HAP-1 (cell line): ENCODE data around the gene ZSCAN5A.
A peak's percentile ranks its signal among the peaks of the same experiment; 100 is the strongest.
"Not testable (repeated sequence)": the region's sequence is repeated elsewhere in the genome, so short reads cannot be mapped to it uniquely, and the experiment has no call there.

ENCODE experiments used
- DNase-seq, 2 experiments: peaks; one replicate each; pipeline ENCODE4 v3.0.0-alpha.2; 2016 to 2020; ENCODE audit warnings: low spot score in 2 of 2
- H3K27me3 ChIP-seq: fragments of 250-450 bp; sonication (Bioruptor Pico); 2 replicates; pipeline ENCODE4 v1.5.1; 2020; ENCODE audit warnings: low read depth, mild to moderate bottlenecking, moderate library complexity
- H3K36me3 ChIP-seq: fragments of 250-450 bp; sonication (Bioruptor Pico); replicated peaks from 2 replicates; pipeline ENCODE4 v1.5.1; 2020; ENCODE audit warnings: mild to moderate bottlenecking
- H3K4me1 ChIP-seq: fragments of 250-450 bp; sonication (Bioruptor Pico); 2 replicates; pipeline ENCODE4 v1.5.1; 2020; ENCODE audit warnings: mild to moderate bottlenecking
- H3K4me3 ChIP-seq: fragments of 250-450 bp; sonication (Bioruptor Pico); 2 replicates; pipeline ENCODE4 v1.5.1; 2020; ENCODE audit warnings: mild to moderate bottlenecking, moderate library complexity
- H3K9me3 ChIP-seq: fragments of 250-450 bp; sonication (Bioruptor Pico); 2 replicates; pipeline ENCODE4 v1.5.1; 2020; ENCODE audit warnings: mild to moderate bottlenecking, moderate library complexity
- in situ Hi-C: fragments of 300-500 bp; cut with MboI; formaldehyde crosslinking; loops from 3 replicates; pipeline ENCODE4 v1.14.3; 2020; ENCODE audit warnings: low sequenced_read_pairs, inconsistent platforms, mixed read lengths

ZSCAN5A gene

DNA sequence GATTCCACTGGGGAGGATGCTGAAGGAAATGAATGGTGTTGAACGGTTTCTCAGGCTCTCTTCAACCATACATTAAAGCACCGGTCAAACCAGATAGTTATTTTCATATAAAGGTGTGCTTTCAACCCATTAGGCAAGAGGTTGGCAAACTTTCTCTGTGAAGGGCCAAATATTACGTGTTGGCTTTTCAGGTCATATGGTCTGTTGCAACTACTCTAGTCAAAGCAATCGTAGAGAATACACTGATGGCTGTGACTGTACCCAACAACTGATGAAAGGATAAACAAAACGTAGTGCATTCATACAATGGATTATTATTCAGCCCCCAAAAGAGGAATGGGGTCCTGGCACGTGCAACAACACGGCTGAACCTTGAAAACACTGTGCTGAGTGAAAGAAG is 5.8 kb downstream of the ZSCAN5A start:
- DNase-seq, result no peak
- Histone ChIP-seq H3K9me3 (no peaks in the 10 kb centered on the region), H3K27me3 (no peaks in the 10 kb centered on the region), H3K4me3 (no peak overlapping the region), H3K36me3 (peaks cover 13% of the 10 kb centered on the region), H3K4me1 (peaks cover 5% of the 10 kb centered on the region)
- in situ Hi-C loops, result no loop called here

DNA sequence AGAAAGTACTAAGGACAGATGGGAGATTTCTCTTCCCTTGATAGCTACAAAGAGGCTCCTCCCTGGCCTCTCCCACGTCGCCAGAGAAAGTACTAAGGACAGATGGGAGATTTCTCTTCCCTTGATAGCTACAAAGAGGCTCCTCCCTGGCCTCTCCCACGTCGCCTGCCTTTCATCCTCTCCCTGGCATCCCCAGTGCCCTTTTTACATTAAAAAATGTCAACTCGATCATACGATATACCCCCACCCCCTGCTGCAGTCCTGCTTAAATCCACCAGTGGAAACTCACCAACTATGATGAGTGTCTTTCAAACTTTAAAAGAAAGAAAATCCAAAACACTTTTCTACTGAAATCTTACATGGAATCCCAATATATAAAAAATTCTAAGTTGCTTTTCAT is 7.6 kb downstream of the ZSCAN5A start:
- in situ Hi-C loops, H3K9me3 ChIP-seq, H3K27me3 ChIP-seq, H3K36me3 ChIP-seq, H3K4me1 ChIP-seq, DNase-seq, H3K4me3 ChIP-seq: not testable (repeated sequence)

DNA sequence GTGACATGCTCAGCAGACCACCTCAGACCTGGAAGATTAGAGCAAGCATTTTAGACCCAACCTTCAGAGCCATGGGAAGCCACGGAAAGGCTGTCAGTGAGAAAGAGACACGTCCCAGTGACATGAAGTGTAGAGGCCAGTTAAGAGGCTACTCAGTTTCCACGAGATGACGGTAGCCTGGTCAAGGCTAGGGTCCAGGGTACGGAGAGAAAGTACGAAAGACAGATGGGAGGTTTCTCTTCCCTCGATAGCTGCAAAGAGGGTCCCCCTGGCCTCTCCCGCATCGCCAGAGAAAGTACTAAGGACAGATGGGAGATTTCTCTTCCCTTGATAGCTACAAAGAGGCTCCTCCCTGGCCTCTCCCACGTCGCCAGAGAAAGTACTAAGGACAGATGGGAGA is 8.6 kb downstream of the ZSCAN5A start:
- no peak for DNase-seq
- Histone ChIP-seq H3K9me3 (no peaks in the 10 kb centered on the region), H3K4me1 (no peaks in the 10 kb centered on the region), H3K4me3 (no peak overlapping the region), H3K27me3 (no peaks in the 10 kb centered on the region), H3K36me3 (0 out of 2 replicates have a peak, but pooled peaks cover 2% of the 10 kb centered on the region)
- in situ Hi-C loops, result no loop called here

DNA sequence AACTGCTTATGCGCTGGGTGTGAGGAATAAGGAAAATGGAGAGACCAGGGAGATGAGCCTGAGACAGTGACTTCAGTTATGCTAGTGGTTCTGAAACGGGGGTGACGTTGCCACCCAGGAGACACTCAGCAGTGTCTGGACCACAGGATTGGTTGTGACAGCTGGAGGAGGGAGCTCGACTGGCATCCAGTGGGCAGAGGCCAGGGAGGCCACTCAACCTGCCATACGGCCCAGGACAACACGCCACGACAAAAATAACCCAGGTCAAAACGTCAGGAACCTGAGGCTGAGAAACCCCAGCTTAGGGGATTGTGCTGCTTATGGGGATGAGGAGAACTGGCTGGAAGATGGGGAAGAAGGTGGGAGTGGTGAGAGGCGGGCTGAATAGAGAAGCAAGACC is 10.4 kb downstream of the ZSCAN5A start:
- in situ Hi-C loops, result no loop called here
- DNase-seq, result no peak
- Histone ChIP-seq H3K4me3 (no peak overlapping the region), H3K4me1 (no peaks in the 10 kb centered on the region), H3K36me3 (no peaks in the 10 kb centered on the region), H3K27me3 (no peaks in the 10 kb centered on the region), H3K9me3 (no peaks in the 10 kb centered on the region)

DNA sequence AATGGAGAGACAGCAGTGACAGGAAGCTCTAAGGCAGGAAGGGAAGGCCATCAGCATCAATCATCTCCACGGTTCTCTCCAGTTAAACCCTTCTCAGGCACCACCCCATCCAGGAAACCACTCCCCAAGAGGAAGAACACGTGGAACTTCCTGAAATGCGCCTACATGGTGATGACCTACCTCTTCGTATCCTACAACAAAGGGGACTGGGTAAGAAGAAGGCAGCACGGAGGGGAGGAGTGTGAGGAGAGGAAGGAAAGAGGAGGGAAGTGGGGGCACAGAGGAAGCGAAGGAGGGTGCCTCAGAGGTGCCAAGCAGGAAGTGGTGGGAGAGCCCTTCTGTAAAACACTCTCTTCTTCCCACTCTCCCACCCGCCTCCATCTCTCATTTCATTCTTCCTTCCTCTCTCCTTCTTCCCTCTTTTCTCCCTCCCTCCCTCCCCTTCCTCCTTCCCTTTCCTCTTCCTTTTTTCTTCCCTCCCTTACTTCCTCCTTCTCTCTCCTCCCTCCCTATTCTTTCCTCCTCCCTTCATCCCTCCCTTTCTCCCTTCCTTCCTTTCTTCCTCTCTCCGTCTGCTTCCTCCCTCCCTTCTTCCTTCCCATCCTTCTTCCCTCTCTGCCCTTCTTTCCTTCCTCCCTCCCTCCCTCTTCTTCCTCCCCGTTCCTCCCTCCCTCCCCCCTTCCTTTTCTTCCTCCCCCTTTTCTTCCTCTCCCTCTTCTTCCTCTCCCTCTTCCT is 12.6 kb downstream of the ZSCAN5A start:
- no peak overlapping the region for H3K4me3 ChIP-seq
- H3K27me3 ChIP-seq, result no peaks in the 10 kb centered on the region
- H3K9me3 ChIP-seq, result no peaks in the 10 kb centered on the region
- DNase-seq, result no peak
- H3K4me1 ChIP-seq, result no peaks in the 10 kb centered on the region
- in situ Hi-C loops, result no loop called here
- H3K36me3 ChIP-seq, result no peaks in the 10 kb centered on the region

DNA sequence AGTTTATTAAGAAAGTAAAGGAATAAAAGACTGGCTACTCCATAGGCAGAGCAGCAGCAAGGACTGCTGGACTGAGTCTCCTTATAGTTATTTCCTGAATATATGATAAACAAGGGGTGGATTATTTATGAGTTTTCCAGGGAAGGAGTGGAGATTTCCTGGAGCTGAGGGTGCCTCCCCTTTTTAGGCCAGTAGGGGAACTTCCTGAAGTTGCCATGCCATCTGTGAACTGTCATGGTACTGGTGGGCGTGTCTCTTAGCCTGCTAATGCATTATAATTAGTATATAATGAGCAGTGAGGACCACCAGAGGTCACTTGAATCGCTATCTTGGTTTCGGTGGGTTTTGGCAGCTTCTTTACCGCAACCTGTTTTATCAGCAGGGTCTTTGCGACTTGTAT is 13.5 kb downstream of the ZSCAN5A start:
- H3K4me1 ChIP-seq, result no peaks in the 10 kb centered on the region
- no peaks in the 10 kb centered on the region for H3K36me3 ChIP-seq
- no peaks in the 10 kb centered on the region for H3K9me3 ChIP-seq
- in situ Hi-C loops, result no loop called here
- no peak overlapping the region for H3K4me3 ChIP-seq
- H3K27me3 ChIP-seq, result no peaks in the 10 kb centered on the region
- no peak for DNase-seq

DNA sequence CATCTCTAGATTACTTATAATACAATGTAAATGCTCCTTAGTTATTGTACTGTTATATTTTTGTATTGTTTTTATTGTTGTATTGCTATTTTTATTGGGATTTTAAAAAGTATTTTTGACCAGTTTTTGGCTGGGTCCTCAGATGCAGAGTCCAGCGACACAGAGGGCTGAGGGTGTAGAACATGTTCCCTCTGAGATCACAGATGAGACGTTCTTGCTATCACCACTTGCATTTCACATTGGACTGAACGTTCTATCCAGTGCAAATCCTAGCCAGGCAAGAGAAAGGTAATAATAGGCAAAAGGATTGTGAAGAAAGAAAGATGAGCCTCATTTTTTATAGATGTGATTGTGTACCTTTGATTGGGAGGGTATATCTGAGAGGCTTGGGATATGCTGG is 15.0 kb downstream of the ZSCAN5A start:
- H3K36me3 ChIP-seq, result no peaks in the 10 kb centered on the region
- no peak for DNase-seq
- no peaks in the 10 kb centered on the region for H3K27me3 ChIP-seq
- H3K9me3 ChIP-seq, result no peaks in the 10 kb centered on the region
- H3K4me1 ChIP-seq, result no peaks in the 10 kb centered on the region
- in situ Hi-C loops, result no loop called here
- H3K4me3 ChIP-seq, result no peak overlapping the region

DNA sequence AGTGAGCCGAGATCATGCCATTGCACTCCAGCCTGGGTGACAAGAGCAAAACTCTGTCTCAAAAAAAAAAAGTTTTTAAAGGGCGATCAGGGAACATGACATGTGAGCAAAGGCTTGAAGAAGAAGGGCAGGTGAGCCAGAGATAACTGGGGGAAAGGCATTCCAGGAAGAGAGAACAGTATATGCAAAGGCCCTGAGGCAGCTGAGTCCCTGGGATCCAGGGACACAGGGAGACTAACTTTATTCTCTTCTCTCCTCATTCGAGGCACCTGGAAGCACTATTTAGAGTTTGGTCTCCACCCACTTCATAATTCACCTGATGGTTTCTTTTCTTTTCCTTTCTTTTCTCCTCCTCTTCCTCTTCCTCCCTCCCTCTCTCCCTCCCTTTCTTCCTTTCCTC is 17.6 kb downstream of the ZSCAN5A start:
- Histone ChIP-seq H3K36me3 (no peaks in the 10 kb centered on the region), H3K27me3 (no peaks in the 10 kb centered on the region), H3K4me3 (no peak overlapping the region), H3K9me3 (no peaks in the 10 kb centered on the region), H3K4me1 (no peaks in the 10 kb centered on the region)
- no peak for DNase-seq
- in situ Hi-C loops, result no loop called here

DNA sequence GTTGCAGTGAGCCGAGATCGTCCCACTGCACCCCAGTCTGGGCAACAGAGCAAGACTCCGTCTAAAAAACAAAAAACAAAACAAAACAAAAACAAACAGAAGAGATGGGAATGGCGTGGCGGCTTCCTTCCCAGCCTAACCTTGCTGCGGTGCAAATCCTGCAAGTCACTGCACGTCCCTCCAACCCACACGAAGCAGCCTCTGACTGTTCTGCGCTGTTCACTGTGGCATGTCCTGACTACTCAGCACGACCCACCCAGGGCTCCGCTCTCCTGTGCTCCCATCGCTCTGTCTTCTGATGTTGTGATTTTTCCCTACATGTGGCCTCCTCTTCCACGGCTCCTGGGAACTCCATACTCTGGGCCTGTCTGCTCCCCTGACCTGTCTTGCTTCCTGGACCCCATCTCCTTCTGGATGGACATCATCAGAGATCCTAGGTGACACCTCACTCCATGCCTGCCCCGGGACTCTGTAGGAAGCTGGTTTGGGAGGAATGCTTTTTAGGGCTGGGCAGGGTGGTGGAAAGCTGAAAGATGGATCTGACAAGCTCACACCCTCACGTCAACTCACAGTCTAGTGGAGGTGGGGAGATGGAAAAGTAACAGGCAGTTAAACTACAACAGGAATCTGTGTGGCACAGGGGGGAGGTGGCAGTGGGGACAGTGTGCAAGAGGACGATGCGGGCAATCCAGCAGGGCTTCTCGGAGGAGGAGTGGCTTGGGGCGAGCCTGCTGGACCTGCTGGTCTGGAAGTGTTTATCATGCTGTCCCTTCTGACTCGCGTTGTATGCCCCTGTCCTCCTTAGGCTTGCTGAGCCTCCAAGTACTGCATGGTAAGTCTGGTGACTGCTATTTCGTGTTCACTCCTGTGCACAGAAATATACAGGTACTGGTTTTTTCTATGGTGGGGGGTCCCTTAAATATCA is 18.8 kb downstream of the ZSCAN5A start:
- DNase-seq, result no peak

DNA sequence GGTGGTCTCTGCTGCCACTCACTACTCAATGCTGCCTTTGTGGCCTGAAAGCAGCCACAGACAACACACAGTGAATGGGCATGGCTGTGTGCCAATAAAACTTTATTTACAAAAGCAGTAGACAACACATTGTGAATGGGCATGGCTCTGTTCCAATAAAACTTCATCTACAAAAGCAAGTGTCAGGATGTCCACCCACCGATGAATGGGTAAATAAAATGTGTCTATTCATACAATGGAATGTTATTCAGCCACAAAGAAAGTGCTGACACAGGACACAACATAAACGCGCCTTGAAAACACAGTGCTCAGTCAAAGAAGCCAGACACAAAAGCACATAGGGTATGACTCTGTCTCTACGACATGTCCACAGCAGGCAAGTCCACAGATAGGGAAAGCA is 20.1 kb downstream of the ZSCAN5A start:
- Histone ChIP-seq H3K4me1 (no peaks in the 10 kb centered on the region), H3K9me3 (no peaks in the 10 kb centered on the region), H3K36me3 (no peaks in the 10 kb centered on the region), H3K27me3 (no peaks in the 10 kb centered on the region), H3K4me3 (no peak overlapping the region)
- DNase-seq, result peak in 1 of 2 experiments; percentile 8
- in situ Hi-C loops, result no loop called here

More for the DNA sequence above, 18.8 kb downstream of the ZSCAN5A start:
- in situ Hi-C loops, result no loop called here
- no peaks in the 10 kb centered on the region for H3K27me3 ChIP-seq
- no peak overlapping the region for H3K4me3 ChIP-seq
- no peaks in the 10 kb centered on the region for H3K4me1 ChIP-seq
- no peaks in the 10 kb centered on the region for H3K9me3 ChIP-seq
- no peaks in the 10 kb centered on the region for H3K36me3 ChIP-seq

DNA sequence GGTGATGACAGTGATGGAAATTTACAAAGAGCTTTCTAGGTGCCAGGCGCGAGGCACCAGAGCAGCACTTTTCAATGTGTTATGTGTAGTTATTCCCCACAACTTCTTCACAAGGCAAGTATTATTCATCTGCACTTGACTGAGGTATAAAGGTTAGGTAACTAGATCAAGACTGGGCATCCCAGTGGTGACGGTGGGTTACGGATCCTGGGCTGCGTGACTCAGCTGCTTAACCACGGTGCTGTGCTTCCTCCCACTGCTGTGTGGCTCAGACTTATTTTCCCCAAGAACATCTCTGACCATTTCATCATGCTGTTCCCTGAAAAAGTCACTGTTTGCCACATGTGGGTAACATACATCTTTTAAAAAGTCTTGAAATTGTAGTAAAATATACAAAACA is 22.8 kb downstream of the ZSCAN5A start:
- Histone ChIP-seq H3K36me3 (no peaks in the 10 kb centered on the region), H3K4me3 (no peak overlapping the region), H3K9me3 (no peaks in the 10 kb centered on the region), H3K4me1 (no peaks in the 10 kb centered on the region), H3K27me3 (no peaks in the 10 kb centered on the region)
- in situ Hi-C loops, result no loop called here
- no peak for DNase-seq

DNA sequence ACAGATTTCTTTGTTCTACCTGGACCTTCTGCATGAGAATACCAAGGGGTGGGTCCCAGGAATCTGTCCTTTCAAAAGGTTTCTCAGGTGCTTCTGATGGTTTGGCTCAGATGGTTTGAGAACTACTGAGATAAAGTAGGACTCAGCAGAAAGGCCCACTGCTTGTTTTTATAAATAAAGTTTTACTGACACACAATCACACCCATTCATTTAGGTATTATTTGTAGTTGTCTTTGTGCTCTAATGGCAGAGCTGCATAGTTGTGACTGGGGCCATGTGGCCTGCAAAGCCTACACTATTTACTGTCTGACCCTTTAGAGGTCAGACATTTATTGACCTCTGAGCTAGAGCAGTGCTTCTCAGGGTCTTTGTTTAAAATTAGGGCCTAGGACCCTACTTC is 24.5 kb downstream of the ZSCAN5A start:
- Histone ChIP-seq H3K36me3 (no peaks in the 10 kb centered on the region), H3K4me1 (no peaks in the 10 kb centered on the region), H3K9me3 (no peaks in the 10 kb centered on the region), H3K4me3 (no peak overlapping the region), H3K27me3 (no peaks in the 10 kb centered on the region)
- no peak for DNase-seq
- in situ Hi-C loops, result no loop called here

DNA sequence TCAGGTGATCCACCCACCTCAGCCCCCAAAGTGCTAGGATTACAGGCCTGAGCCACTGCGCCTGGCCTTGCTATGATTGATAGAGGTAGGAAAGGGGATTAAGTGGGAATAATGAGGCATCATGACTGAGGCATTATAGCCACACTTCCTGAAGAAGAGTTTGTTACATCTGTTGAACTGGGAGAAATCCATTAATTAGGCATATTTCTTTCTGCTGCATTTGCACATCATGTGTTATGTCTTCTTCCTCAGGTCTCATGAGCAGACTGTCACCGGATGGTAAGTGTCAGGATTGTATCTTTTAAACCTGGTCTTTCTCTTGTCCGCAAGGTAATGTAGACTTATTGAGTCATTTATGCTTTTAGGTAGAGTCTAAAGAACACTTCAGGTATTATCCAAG is 29.9 kb downstream of the ZSCAN5A start:
- DNase-seq, result no peak
- in situ Hi-C loops, result no loop called here
- no peaks in the 10 kb centered on the region for H3K9me3 ChIP-seq
- H3K27me3 ChIP-seq, result no peaks in the 10 kb centered on the region
- no peak overlapping the region for H3K4me3 ChIP-seq
- no peaks in the 10 kb centered on the region for H3K36me3 ChIP-seq
- H3K4me1 ChIP-seq, result no peaks in the 10 kb centered on the region

DNA sequence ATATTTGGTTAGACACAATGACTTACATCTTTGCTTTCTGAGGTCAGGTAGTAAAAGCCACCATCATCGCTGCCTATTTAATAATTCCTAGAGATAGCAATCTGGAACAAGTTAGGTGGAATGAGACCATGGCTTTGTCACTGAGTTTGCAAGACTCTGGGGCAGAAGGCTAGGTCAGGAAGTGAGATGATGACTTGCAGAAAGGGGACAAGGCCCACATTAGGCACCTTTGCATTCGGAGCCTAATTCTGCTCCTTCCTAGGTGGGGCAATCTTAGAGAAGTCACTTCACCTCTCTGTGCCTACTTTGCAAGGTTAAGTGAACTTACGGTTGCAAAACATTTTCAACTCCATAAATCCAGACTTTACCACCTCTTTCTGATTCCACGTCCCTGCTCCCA is 31.8 kb downstream of the ZSCAN5A start:
- no peak for DNase-seq
- H3K9me3 ChIP-seq, result no peaks in the 10 kb centered on the region
- in situ Hi-C loops, result no loop called here
- no peaks in the 10 kb centered on the region for H3K4me1 ChIP-seq
- H3K27me3 ChIP-seq, result no peaks in the 10 kb centered on the region
- no peak overlapping the region for H3K4me3 ChIP-seq
- no peaks in the 10 kb centered on the region for H3K36me3 ChIP-seq
